Measurements from ENCODE around the gene B3GLCT.

The B3GLCT gene

GRCh38 chr13:31154939-31155338 is 44.8 kb upstream of the B3GLCT start:
- H3K4me3 ChIP-seq (replicated peaks; ENCODE audit: insufficient read depth, low read length), result no peak overlapping the region
- H3K27me3 ChIP-seq (ENCODE audit: insufficient read depth, poor library complexity, severe bottlenecking), result no peaks in the 10 kb centered on the region
- no peak for TF ChIP-seq POLR2AphosphoS5 (IDR thresholded peaks at IDR 0.05; ENCODE audit: low read depth)
- no peak for TF ChIP-seq CTCF (IDR thresholded peaks at IDR 0.05; ENCODE audit: insufficient read depth, low read length)
- TF ChIP-seq SPI1 (IDR thresholded peaks at IDR 0.05; ENCODE audit: borderline replicate concordance, low read depth), result no peak
- no peak for TF ChIP-seq GABPA (IDR thresholded peaks at IDR 0.05; ENCODE audit: low read depth)
- TF ChIP-seq REST (IDR thresholded peaks at IDR 0.05; ENCODE audit: insufficient replicate concordance, low read depth), result no peak
- H3K27ac ChIP-seq (replicated peaks), result no peak overlapping the region
- no peak for DNase-seq (ENCODE audit: low read depth in 1 of 2, low spot score in 1 of 2)

- 0 out of 2 replicates have a peak overlapping the region, but pooled peaks have one; percentile 0 for H3K4me3 ChIP-seq (replicated peaks; ENCODE audit: insufficient read depth, low read length)
- no peak for DNase-seq (ENCODE audit: low read depth in 1 of 2, low spot score in 1 of 2)
- no peak for TF ChIP-seq GABPA (IDR thresholded peaks at IDR 0.05; ENCODE audit: low read depth)
- no peak for TF ChIP-seq REST (IDR thresholded peaks at IDR 0.05; ENCODE audit: insufficient replicate concordance, low read depth)
- no peak for TF ChIP-seq CTCF (IDR thresholded peaks at IDR 0.05; ENCODE audit: insufficient read depth, low read length)
- no peak for TF ChIP-seq POLR2AphosphoS5 (IDR thresholded peaks at IDR 0.05; ENCODE audit: low read depth)
- no peak for TF ChIP-seq SPI1 (IDR thresholded peaks at IDR 0.05; ENCODE audit: borderline replicate concordance, low read depth)
- no peak overlapping the region for H3K27ac ChIP-seq (replicated peaks)
- H3K27me3 ChIP-seq (ENCODE audit: insufficient read depth, poor library complexity, severe bottlenecking), result no peaks in the 10 kb centered on the region
Measured at GRCh38 chr13:31159306-31159705, 40.5 kb upstream of the B3GLCT start.

- no peak for TF ChIP-seq REST (IDR thresholded peaks at IDR 0.05; ENCODE audit: insufficient replicate concordance, low read depth)
- no peak for TF ChIP-seq SPI1 (IDR thresholded peaks at IDR 0.05; ENCODE audit: borderline replicate concordance, low read depth)
- DNase-seq (ENCODE audit: low read depth in 1 of 2, low spot score in 1 of 2), result peak; percentile 35 to 85
- Histone ChIP-seq H3K4me3 (replicated peaks; ENCODE audit: insufficient read depth, low read length) (peak overlapping the region; percentile 99), H3K27me3 (ENCODE audit: insufficient read depth, poor library complexity, severe bottlenecking) (no peaks in the 10 kb centered on the region), H3K27ac (replicated peaks) (peak overlapping the region; percentile 67)
Measured at GRCh38 chr13:31160857-31161556, 38.8 kb upstream of the B3GLCT start.
